SK-N-MC (cell line): ENCODE measurements around the gene RAD1.

Source experiments
- DNase-seq: peaks from one replicate; pipeline ENCODE4 v3.0.0-alpha.2; 2011; ENCODE audit warnings: low read depth, low spot score
- H3K27ac ChIP-seq: fragments of 200-600 bp; sonication (generic); 2 replicates; pipeline ENCODE4 v1.5.1; 2016; ENCODE audit warnings: mixed run types
- H3K36me3 ChIP-seq: fragments of 200-600 bp; sonication (generic); 2 replicates; pipeline ENCODE4 v1.6.1; 2017; ENCODE audit warnings: antibody characterized with exemption, low read length, mixed read lengths; ENCODE audit not compliant: insufficient read depth
- H3K4me3 ChIP-seq: fragments of 200-600 bp; sonication (generic); 2 replicates; pipeline ENCODE4 v1.5.1; 2016
- H3K9ac ChIP-seq: fragments of 200-600 bp; sonication (generic); 2 replicates; pipeline ENCODE4 v1.8.0; 2017; ENCODE audit warnings: mixed run types, mixed read lengths; ENCODE audit not compliant: insufficient read length
- H3K9me3 ChIP-seq: fragments of 200-600 bp; sonication (generic); 2 replicates; pipeline ENCODE4 v1.6.1; 2017; ENCODE audit warnings: low read depth, mild to moderate bottlenecking, antibody characterized with exemption, low read length, moderate library complexity, mixed read lengths
- EZH2 ChIP-seq: fragments of 200-600 bp; sonication (generic); IDR thresholded peaks from one replicate; pipeline ENCODE4 v1.6.1; 2017; ENCODE audit warnings: antibody characterized with exemption
- FOXP2 ChIP-seq: optimal IDR thresholded peaks from 2 replicates; pipeline ENCODE3; 2011; ENCODE audit warnings: mild to moderate bottlenecking, moderate library complexity; ENCODE audit not compliant: insufficient read depth; ENCODE audit errors: extremely low read length, control extremely low read depth
- POLR2AphosphoS5 ChIP-seq: IDR thresholded peaks from 2 replicates; pipeline ENCODE4 v1.6.1; 2012; ENCODE audit warnings: mild to moderate bottlenecking, low read depth, low read length, borderline replicate concordance

RAD1 gene

DNA sequence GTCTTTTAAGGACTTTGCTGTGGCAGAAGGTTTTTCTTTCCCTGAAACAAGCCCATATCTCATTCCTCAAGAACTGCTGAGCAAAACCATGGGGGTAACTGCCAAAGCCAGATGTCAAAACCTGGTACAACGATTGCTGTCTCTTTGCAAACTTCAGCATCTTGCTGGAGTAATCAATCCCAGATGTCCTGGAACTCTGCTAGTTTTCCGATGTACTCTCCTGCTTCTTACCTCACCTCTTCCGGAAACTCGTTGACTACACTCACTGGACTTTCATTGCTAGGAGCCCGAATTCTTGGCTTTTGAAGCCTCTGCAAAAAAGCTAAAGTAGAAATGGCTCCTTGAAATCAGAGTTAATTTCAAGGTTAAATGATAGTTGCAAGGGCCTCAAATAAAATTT lies 23.3 kb downstream of the RAD1 start:
- no peaks in the 10 kb centered on the region for H3K36me3 ChIP-seq
- DNase-seq, result peak; percentile 34
- H3K4me3 ChIP-seq, result peak overlapping the region; percentile 37; the same call in 1 of the 2 replicates
- TF ChIP-seq FOXP2 (no peak), POLR2AphosphoS5 (no peak), EZH2 (no peak)
- H3K27ac ChIP-seq, result peak overlapping the region; percentile 75
- H3K9me3 ChIP-seq, result no peaks in the 10 kb centered on the region
- H3K9ac ChIP-seq, result no peak overlapping the region

DNA sequence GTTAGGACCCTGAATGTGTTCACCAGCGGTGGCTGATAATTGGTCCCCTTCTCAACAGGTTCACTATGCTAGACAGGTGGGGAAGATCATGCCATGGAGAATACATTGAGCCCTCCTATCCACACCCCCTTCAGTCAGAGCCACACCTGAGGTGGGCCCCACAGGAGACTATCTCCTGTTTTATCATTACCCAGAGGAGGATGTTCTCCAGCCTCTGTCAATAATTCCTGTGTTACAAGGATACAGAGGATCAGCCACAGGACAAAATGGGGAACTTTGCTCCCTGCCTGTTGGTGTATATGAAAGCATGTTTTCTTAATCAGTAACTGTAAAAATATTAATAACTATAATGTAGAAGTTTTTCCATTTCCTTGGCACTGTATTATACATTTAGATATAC lies 25.9 kb downstream of the RAD1 start:
- H3K27ac ChIP-seq, result no peak overlapping the region
- H3K36me3 ChIP-seq, result no peaks in the 10 kb centered on the region
- no peak for DNase-seq
- H3K9me3 ChIP-seq, result no peaks in the 10 kb centered on the region
- TF ChIP-seq EZH2, result no peak
- no peak for TF ChIP-seq FOXP2
- no peak for TF ChIP-seq POLR2AphosphoS5
- no peak overlapping the region for H3K9ac ChIP-seq
- no peak overlapping the region for H3K4me3 ChIP-seq

DNA sequence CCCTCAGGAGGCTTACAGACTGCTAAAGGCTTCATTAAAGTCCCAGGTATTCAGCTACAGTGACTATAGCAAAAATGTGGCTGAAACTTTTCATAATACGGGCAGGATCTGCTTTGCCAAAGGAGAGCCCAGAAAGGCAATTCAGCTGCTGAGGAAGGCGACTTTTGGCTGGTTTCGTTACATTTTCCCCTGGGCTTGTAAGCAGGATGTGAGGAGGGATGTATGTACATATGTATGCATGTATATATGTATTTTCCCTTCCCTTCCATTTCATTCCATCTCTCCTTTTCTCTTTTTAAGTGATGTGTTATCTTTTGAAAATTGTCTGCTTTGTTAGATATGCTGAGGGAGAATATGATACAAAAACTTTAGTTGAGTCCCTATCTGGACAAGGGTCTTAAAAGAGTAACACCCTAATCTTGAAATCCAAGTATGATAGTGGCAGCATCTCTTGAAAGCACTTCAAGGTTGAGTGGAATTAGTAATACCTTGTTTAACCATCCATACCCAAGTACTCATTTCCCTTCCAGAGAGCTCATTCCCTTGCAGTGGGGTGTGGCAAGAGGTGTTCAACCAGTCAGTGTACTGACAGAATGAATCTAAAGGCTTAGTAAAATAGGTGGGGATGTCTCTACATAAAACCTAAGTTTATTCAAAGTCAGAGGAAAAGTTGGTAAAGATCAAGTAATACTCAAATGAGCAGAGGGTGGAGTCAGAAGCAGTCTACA lies 28.7 kb downstream of the RAD1 start:
- Histone ChIP-seq H3K9me3 (no peaks in the 10 kb centered on the region), H3K27ac (no peak overlapping the region), H3K36me3 (no peaks in the 10 kb centered on the region), H3K9ac (no peak overlapping the region), H3K4me3 (no peak overlapping the region)
- no peak for DNase-seq
- TF ChIP-seq EZH2 (no peak), FOXP2 (no peak), POLR2AphosphoS5 (no peak)

DNA sequence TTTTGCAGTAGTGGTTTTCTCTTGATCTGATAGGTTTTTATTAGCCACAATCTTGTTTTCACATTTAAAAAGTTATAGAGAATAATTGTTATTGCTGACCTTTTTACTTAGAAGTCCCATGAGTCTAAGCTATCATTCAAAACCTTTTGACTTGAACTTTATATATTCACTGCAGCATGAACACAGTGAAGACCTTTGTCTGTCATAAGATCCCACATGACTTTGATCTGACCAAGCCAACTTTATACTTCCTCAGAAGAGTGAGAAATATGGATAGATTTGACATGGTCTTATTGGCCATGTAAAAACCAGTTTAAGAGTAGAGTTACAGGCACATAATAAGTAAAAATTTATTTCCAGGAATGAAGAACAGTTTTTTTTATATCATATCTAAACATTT lies 34.1 kb downstream of the RAD1 start:
- no peak for TF ChIP-seq FOXP2
- TF ChIP-seq EZH2, result no peak
- no peak for TF ChIP-seq POLR2AphosphoS5
- H3K36me3 ChIP-seq, result no peaks in the 10 kb centered on the region
- no peak overlapping the region for H3K9ac ChIP-seq
- no peak overlapping the region for H3K4me3 ChIP-seq
- no peak overlapping the region for H3K27ac ChIP-seq
- H3K9me3 ChIP-seq, result no peaks in the 10 kb centered on the region
- no peak for DNase-seq

DNA sequence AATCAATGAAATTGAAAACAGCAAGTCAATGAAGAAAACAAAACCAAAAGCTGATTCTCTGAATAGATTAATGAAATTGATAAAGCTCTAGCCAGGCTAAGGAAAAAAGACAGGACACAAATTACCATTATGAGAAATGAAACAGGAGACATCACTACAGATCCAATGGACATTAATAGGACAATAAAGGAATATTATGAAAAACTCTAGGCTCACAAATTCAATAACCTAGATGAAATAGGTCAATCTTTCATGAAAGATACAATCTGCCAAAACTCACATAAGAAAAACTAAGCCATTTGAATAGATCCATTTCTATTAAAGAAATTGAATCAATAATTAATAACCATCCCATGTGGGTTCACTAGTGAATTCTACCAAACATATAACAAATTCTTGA lies 39.0 kb downstream of the RAD1 start:
- Histone ChIP-seq H3K9me3 (peaks cover 4% of the 10 kb centered on the region; the same call in 1 of the 2 replicates), H3K4me3 (no peak overlapping the region), H3K9ac (no peak overlapping the region), H3K36me3 (no peaks in the 10 kb centered on the region), H3K27ac (no peak overlapping the region)
- no peak for DNase-seq
- no peak for TF ChIP-seq POLR2AphosphoS5
- TF ChIP-seq FOXP2, result no peak
- TF ChIP-seq EZH2, result no peak

DNA sequence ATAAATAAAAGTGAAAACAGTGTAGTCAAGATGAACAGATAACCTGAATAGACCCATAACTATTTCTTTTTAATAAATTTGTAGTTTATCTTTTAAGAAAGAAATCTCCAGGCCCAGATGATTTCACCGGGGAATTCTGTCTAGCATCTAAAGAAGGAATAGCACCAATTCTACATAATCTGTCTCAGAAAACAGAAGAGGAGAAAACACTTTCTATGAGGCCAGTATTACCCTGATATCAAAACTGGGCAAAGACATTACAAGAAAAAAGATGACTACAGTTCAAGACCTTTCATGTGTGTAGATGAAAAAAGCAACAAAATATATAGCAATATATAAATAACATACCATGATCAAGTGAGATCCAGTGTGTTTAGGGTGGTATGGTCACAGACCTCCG lies 44.9 kb downstream of the RAD1 start:
- DNase-seq, result no peak
- no peaks in the 10 kb centered on the region for H3K36me3 ChIP-seq
- H3K9me3 ChIP-seq, result no peaks in the 10 kb centered on the region
- H3K4me3 ChIP-seq, result no peak overlapping the region
- no peak overlapping the region for H3K27ac ChIP-seq
- no peak overlapping the region for H3K9ac ChIP-seq
- no peak for TF ChIP-seq POLR2AphosphoS5
- TF ChIP-seq FOXP2, result no peak
- no peak for TF ChIP-seq EZH2

DNA sequence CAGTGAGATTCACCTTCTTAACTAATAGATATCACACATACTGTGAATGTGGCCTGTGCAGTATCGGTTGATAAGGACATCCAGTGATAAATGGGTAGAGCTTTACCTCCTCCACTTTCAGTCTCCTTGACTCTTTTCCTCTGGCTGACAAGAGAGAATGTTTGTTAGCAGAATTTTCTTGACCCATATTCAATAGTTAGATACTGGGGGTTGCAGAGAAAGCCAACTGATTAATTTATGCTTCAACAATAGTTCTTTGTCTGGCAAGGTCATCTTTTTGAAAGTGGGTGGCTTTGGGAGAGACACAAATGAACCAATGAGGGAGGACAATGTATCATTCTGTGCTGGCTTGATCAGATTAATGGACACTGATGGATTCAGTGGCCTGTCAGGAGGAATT lies 46.0 kb downstream of the RAD1 start:
- no peak overlapping the region for H3K9ac ChIP-seq
- no peaks in the 10 kb centered on the region for H3K9me3 ChIP-seq
- H3K27ac ChIP-seq, result no peak overlapping the region
- no peak overlapping the region for H3K4me3 ChIP-seq
- no peak for TF ChIP-seq EZH2
- no peak for TF ChIP-seq POLR2AphosphoS5
- no peak for TF ChIP-seq FOXP2
- no peaks in the 10 kb centered on the region for H3K36me3 ChIP-seq
- no peak for DNase-seq

DNA sequence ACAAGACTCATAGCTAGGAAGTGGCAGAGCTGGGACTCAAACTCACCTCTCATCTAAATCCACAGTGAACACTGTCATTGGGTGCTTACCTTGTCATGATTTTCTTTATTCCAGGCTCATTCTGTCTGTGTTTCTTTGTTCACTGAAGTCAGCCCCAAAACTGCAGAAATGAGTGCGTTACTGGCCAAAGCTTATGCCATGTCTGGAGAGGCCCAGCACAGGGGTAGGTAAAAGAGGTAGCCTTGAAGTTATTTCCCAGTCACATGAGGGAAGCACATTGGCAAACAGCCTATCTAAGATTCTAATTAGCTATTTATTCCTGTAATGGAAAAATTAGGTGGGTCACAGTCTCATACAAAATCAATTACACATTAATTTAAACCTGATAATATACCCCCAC lies 46.5 kb downstream of the RAD1 start:
- H3K4me3 ChIP-seq, result no peak overlapping the region
- no peak for TF ChIP-seq EZH2
- no peak for TF ChIP-seq POLR2AphosphoS5
- TF ChIP-seq FOXP2, result no peak
- DNase-seq, result no peak
- H3K9me3 ChIP-seq, result no peaks in the 10 kb centered on the region
- H3K27ac ChIP-seq, result no peak overlapping the region
- H3K9ac ChIP-seq, result no peak overlapping the region
- H3K36me3 ChIP-seq, result no peaks in the 10 kb centered on the region

DNA sequence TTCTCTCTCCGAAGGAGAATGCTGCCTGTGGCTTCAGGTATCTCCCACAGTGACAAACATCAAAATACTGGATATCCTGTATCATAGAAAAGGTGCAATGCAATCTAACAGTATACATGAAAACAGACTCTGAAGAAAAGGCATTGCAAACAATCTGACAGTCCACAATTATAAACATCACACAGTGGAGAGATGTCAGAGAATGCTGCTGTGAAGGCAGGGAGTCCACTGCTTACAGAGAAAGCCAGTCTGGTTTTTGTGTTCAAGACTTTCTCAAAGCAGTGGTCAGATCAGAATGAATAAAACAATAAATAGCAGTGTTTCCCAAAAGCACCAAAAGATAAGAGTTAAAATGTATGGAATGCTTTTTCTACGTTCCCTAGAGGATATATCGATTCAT lies 47.6 kb downstream of the RAD1 start:
- Histone ChIP-seq H3K27ac (no peak overlapping the region), H3K9me3 (no peaks in the 10 kb centered on the region), H3K36me3 (no peaks in the 10 kb centered on the region), H3K9ac (no peak overlapping the region), H3K4me3 (no peak overlapping the region)
- no peak for DNase-seq
- no peak for TF ChIP-seq FOXP2
- no peak for TF ChIP-seq EZH2
- TF ChIP-seq POLR2AphosphoS5, result no peak
